MM.1S (cell line): Measurements from ENCODE around the gene MMAB.

Experiments used
- DNase-seq: peaks from one replicate; pipeline ENCODE4 v3.0.0-alpha.2; 2015
- H2AFZ ChIP-seq: fragments of 300-600 bp; sonication (generic); 2 replicates; pipeline ENCODE4 v1.6.0; 2016; ENCODE audit warnings: antibody characterized with exemption, low read length
- H3F3A ChIP-seq: fragments of 300-600 bp; sonication (generic); 2 replicates; pipeline ENCODE4 v1.6.1; 2016; ENCODE audit warnings: mild to moderate bottlenecking, antibody characterized with exemption, low read length, moderate library complexity, mixed read lengths; ENCODE audit not compliant: insufficient read depth
- H3K27ac ChIP-seq: fragments of 300-600 bp; sonication (generic); 2 replicates; pipeline ENCODE4 v1.5.1; 2016; ENCODE audit warnings: mild to moderate bottlenecking, low read length
- H3K27me3 ChIP-seq: fragments of 300-600 bp; sonication (generic); replicated peaks from 2 replicates; pipeline ENCODE4 v1.6.0; 2016; ENCODE audit warnings: low read length; ENCODE audit not compliant: insufficient read depth
- H3K36me3 ChIP-seq: fragments of 300-600 bp; sonication (generic); replicated peaks from 2 replicates; pipeline ENCODE4 v1.6.1; 2016; ENCODE audit warnings: mild to moderate bottlenecking, low read length, mixed read lengths; ENCODE audit not compliant: insufficient read depth
- H3K4me1 ChIP-seq: fragments of 300-600 bp; sonication (generic); 2 replicates; pipeline ENCODE4 v1.6.1; 2016; ENCODE audit warnings: low read length, mixed read lengths
- H3K4me2 ChIP-seq: fragments of 300-600 bp; sonication (generic); 2 replicates; pipeline ENCODE4 v1.6.0; 2016; ENCODE audit warnings: low read depth, low read length
- H3K4me3 ChIP-seq: fragments of 300-600 bp; sonication (generic); 2 replicates; pipeline ENCODE4 v1.5.1; 2016; ENCODE audit warnings: low read length, mixed read lengths
- H3K79me2 ChIP-seq: fragments of 300-600 bp; sonication (generic); 2 replicates; pipeline ENCODE4 v1.6.1; 2016; ENCODE audit warnings: mixed run types, low read length, mixed read lengths
- H3K9ac ChIP-seq: fragments of 300-600 bp; sonication (generic); 2 replicates; pipeline ENCODE4 v1.6.1; 2016; ENCODE audit warnings: low read length, mixed read lengths
- H3K9me2 ChIP-seq: fragments of 300-600 bp; sonication (generic); replicated peaks from 2 replicates; pipeline ENCODE4 v1.6.1; 2016; ENCODE audit warnings: mild to moderate bottlenecking, low read length, mixed read lengths; ENCODE audit not compliant: insufficient read depth
- H3K9me3 ChIP-seq: fragments of 300-600 bp; sonication (generic); replicated peaks from 2 replicates; pipeline ENCODE4 v1.6.1; 2016; ENCODE audit warnings: mild to moderate bottlenecking, low read length, mixed read lengths; ENCODE audit not compliant: insufficient read depth
- H4K20me1 ChIP-seq: fragments of 300-600 bp; sonication (generic); 2 replicates; pipeline ENCODE4 v1.6.1; 2016; ENCODE audit warnings: mild to moderate bottlenecking, low read length, moderate library complexity, mixed read lengths; ENCODE audit not compliant: insufficient read depth
- EZH2 ChIP-seq: fragments of 300-600 bp; sonication (generic); optimal IDR thresholded peaks from 2 replicates; pipeline ENCODE3; 2017; ENCODE audit warnings: low read depth, mild to moderate bottlenecking, antibody characterized with exemption, low read length, mixed read lengths
- EZH2phosphoT487 ChIP-seq: fragments of 300-600 bp; sonication (generic); IDR thresholded peaks from 2 replicates; pipeline ENCODE4 v1.6.1; 2018; ENCODE audit warnings: antibody characterized with exemption, low read length
- TF ChIP-seq, protein P1 (sequence below): fragments of 300-600 bp; sonication (generic); IDR thresholded peaks from 2 replicates; pipeline ENCODE4 v1.5.1; 2016; ENCODE audit warnings: antibody characterized with exemption, low read length, mixed read lengths

MMAB gene

DNA sequence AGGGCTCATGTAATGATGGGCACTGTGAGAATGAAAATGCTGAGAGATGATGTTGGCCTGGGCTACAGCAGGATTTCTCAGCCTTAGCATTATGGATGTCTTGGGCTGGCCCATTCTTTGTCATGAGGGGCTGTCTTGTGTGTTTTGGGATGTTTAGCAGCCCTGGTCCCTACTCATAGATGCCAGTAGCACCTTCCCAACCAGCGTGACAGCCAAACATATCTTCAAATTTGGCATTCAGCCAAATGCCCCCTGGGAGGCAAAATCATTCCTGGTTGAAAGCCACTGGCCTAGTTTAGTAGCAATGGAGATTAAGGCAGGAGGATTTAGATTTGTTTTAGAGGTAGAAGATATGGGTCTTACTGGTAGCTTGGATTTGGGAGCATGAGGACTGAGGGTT is 69.2 kb downstream of the MMAB start:
- H2AFZ ChIP-seq: no peak overlapping the region
- no peak overlapping the region for H3K4me3 ChIP-seq
- H3K9me2 ChIP-seq: no peaks in the 10 kb centered on the region
- H3K27me3 ChIP-seq: no peaks in the 10 kb centered on the region
- no peaks in the 10 kb centered on the region for H3K36me3 ChIP-seq
- H3K79me2 ChIP-seq: no peaks in the 10 kb centered on the region
- no peak for TF ChIP-seq EZH2
- TF ChIP-seq EZH2phosphoT487: no peak
- TF ChIP-seq, protein P1, sequence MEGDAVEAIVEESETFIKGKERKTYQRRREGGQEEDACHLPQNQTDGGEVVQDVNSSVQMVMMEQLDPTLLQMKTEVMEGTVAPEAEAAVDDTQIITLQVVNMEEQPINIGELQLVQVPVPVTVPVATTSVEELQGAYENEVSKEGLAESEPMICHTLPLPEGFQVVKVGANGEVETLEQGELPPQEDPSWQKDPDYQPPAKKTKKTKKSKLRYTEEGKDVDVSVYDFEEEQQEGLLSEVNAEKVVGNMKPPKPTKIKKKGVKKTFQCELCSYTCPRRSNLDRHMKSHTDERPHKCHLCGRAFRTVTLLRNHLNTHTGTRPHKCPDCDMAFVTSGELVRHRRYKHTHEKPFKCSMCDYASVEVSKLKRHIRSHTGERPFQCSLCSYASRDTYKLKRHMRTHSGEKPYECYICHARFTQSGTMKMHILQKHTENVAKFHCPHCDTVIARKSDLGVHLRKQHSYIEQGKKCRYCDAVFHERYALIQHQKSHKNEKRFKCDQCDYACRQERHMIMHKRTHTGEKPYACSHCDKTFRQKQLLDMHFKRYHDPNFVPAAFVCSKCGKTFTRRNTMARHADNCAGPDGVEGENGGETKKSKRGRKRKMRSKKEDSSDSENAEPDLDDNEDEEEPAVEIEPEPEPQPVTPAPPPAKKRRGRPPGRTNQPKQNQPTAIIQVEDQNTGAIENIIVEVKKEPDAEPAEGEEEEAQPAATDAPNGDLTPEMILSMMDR: no peak
- no peaks in the 10 kb centered on the region for H4K20me1 ChIP-seq
- no peaks in the 10 kb centered on the region for H3K9me3 ChIP-seq
- H3K27ac ChIP-seq: no peak overlapping the region
- no peaks in the 10 kb centered on the region for H3F3A ChIP-seq
- no peak overlapping the region for H3K9ac ChIP-seq
- H3K4me1 ChIP-seq: no peaks in the 10 kb centered on the region
- no peak overlapping the region for H3K4me2 ChIP-seq
- DNase-seq: no peak
